Measurements from ENCODE around the gene FOXK2.
"Not testable (repeated sequence)": the region's sequence is repeated elsewhere in the genome, so short reads cannot be mapped to it uniquely, and the experiment has no call there.

Gene FOXK2

DNA sequence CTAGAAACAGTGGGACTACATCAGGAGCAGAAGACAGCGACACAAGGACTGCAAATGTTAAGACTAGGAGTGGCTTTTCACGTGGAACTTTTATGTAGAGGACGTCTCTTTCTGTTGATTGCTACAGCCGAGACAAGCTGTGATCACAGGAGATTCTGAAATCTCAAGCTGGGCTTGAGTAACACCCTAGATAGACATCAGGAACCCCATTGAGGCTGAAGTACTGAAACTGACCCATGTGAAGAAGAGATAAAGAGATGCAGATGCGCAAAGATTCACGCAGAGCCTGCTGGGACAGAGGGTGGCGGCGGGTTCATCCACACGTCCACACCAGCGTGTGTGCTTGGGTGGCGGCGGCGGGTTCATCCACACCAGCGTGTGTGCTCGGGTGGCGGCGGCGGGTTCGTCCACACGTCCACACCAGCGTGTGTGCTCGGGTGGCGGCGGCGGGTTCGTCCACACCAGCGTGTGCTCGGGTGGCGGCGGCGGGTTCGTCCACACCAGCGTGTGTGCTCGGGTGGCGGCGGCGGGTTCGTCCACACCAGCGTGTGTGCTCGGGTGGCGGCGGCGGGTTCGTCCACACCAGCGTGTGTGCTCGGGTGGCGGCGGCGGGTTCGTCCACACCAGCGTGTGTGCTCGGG is 56.2 kb downstream of the FOXK2 start:
- H3K27me3 ChIP-seq (ENCODE audit: control insufficient read depth, insufficient read depth, low read length); H3K9me3 ChIP-seq (ENCODE audit: control insufficient read depth, low read length); H3K9ac ChIP-seq (ENCODE audit: low read length); H3K4me3 ChIP-seq (ENCODE audit: low read length); H3K36me3 ChIP-seq (ENCODE audit: control insufficient read depth, insufficient read depth, low read length); H3K4me1 ChIP-seq (ENCODE audit: control insufficient read depth, insufficient read depth, low read length): not testable (repeated sequence)

DNA sequence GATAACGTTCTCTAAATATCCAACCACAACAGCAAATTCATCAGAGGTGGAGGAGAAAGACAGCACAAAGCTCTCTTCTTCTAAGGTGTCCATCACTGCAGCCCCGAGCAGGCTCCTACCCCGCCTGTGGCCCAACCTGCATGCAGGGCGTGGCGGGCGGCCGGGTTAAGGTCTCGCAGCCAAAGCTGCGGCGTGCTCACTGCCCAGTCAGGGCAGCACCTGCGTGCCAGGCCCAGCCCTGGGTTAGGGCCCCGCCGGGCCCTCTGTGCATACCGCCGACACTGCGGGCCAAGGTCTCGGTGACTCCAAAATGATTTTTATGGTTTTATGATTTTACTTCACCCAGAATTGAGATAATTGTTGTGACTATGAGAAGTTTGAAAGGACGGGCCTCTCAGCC is 57.8 kb downstream of the FOXK2 start:
- Histone ChIP-seq H3K27me3 (ENCODE audit: control insufficient read depth, insufficient read depth, low read length) (no peaks in the 10 kb centered on the region), H3K4me1 (ENCODE audit: control insufficient read depth, insufficient read depth, low read length) (no peaks in the 10 kb centered on the region), H3K9me3 (ENCODE audit: control insufficient read depth, low read length) (no peaks in the 10 kb centered on the region), H3K36me3 (ENCODE audit: control insufficient read depth, insufficient read depth, low read length) (peaks cover 9% of the 10 kb centered on the region), H3K9ac (ENCODE audit: low read length) (no peak overlapping the region), H3K4me3 (ENCODE audit: low read length) (no peak overlapping the region)

DNA sequence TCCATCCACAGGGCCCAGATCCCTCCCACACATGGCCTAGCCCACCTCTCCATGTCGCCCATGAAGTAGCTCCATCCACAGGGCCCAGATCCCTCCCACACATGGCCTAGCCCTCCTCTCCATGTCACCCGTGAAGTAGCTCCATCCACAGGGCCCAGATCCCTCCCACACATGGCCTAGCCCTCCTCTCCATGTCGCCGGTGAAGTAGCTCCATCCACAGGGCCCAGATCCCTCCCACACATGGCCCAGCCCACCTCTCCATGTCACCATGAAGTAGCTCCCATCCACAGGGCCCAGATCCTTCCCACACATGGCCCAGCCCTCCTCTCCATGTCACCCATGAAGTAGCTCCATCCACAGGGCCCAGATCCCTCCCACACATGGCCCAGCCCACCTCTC is 60.4 kb downstream of the FOXK2 start:
- not testable (repeated sequence) for H3K36me3 ChIP-seq (ENCODE audit: control insufficient read depth, insufficient read depth, low read length)

DNA sequence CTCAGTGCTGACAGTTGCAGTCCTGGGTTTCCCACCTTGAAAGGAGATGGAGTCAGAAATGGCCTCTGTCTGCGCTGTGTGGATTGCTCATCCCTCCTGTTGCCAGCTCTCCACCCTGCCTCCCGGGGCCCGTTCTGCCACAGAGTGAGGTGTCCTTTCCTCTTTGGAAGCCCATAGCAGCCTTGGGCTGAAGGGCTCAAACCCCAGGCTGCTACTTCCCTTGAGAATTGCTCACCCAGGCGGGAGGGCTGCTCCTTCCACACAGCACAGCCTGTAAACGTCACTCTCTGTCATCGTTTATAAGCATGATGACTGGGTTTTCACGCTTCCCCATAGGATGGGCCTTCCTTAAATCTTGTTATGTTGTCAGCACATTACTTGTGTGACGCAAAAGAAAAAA is 62.7 kb downstream of the FOXK2 start:
- Histone ChIP-seq H3K27me3 (ENCODE audit: control insufficient read depth, insufficient read depth, low read length) (no peaks in the 10 kb centered on the region), H3K4me1 (ENCODE audit: control insufficient read depth, insufficient read depth, low read length) (no peaks in the 10 kb centered on the region), H3K9me3 (ENCODE audit: control insufficient read depth, low read length) (no peaks in the 10 kb centered on the region), H3K4me3 (ENCODE audit: low read length) (no peak overlapping the region), H3K9ac (ENCODE audit: low read length) (no peak overlapping the region), H3K36me3 (ENCODE audit: control insufficient read depth, insufficient read depth, low read length) (peaks cover 9% of the 10 kb centered on the region)

More for the DNA sequence above, 60.4 kb downstream of the FOXK2 start:
- not testable (repeated sequence) for H3K9me3 ChIP-seq (ENCODE audit: control insufficient read depth, low read length); H3K9ac ChIP-seq (ENCODE audit: low read length); H3K4me1 ChIP-seq (ENCODE audit: control insufficient read depth, insufficient read depth, low read length); H3K4me3 ChIP-seq (ENCODE audit: low read length); H3K27me3 ChIP-seq (ENCODE audit: control insufficient read depth, insufficient read depth, low read length)

DNA sequence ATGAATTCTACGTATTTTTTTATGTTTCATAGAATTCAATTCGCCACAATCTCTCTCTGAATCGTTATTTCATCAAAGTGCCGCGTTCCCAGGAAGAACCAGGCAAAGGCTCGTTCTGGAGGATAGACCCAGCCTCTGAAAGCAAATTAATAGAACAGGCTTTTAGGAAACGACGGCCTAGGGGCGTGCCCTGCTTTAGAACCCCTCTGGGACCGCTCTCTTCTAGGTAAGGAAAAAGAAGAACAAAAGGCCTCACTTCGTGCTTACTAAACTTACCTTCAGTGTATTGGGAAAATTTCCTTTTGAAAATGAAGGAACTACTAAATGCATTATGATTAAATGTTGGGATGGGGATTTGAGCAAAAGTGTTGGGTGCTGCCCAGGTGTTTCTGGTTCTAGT is 63.2 kb downstream of the FOXK2 start:
- Histone ChIP-seq H3K4me1 (ENCODE audit: control insufficient read depth, insufficient read depth, low read length) (no peaks in the 10 kb centered on the region), H3K36me3 (ENCODE audit: control insufficient read depth, insufficient read depth, low read length) (peaks cover 9% of the 10 kb centered on the region), H3K9me3 (ENCODE audit: control insufficient read depth, low read length) (no peaks in the 10 kb centered on the region), H3K9ac (ENCODE audit: low read length) (no peak overlapping the region), H3K4me3 (ENCODE audit: low read length) (no peak overlapping the region), H3K27me3 (ENCODE audit: control insufficient read depth, insufficient read depth, low read length) (no peaks in the 10 kb centered on the region)

DNA sequence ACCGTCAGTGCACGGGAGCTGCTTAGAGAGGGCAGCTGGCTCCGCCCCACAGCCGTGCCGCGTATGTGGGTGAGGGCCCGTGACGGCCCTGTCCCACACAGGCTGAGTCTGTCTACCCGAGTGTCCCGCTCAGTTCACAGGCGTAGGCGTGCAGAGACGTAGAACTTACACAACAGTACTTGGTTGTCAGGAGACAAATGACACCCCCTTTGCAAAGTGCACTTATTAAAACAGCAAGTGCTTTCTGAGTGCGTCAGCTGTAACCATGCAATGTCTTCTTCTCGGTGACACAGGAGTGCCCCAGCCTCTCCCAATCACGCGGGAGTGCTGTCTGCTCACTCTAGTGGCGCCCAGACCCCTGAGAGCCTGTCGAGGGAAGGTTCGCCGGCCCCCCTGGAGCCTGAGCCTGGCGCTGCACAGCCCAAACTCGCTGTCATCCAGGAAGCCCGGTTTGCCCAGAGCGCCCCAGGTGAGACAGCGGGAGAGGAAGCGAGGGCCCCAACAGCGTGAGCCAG is 64.2 kb downstream of the FOXK2 start:
- Histone ChIP-seq H3K36me3 (ENCODE audit: control insufficient read depth, insufficient read depth, low read length) (peaks cover 9% of the 10 kb centered on the region), H3K4me3 (ENCODE audit: low read length) (no peak overlapping the region), H3K9ac (ENCODE audit: low read length) (no peak overlapping the region), H3K9me3 (ENCODE audit: control insufficient read depth, low read length) (no peaks in the 10 kb centered on the region), H3K27me3 (ENCODE audit: control insufficient read depth, insufficient read depth, low read length) (no peaks in the 10 kb centered on the region), H3K4me1 (ENCODE audit: control insufficient read depth, insufficient read depth, low read length) (no peaks in the 10 kb centered on the region)

DNA sequence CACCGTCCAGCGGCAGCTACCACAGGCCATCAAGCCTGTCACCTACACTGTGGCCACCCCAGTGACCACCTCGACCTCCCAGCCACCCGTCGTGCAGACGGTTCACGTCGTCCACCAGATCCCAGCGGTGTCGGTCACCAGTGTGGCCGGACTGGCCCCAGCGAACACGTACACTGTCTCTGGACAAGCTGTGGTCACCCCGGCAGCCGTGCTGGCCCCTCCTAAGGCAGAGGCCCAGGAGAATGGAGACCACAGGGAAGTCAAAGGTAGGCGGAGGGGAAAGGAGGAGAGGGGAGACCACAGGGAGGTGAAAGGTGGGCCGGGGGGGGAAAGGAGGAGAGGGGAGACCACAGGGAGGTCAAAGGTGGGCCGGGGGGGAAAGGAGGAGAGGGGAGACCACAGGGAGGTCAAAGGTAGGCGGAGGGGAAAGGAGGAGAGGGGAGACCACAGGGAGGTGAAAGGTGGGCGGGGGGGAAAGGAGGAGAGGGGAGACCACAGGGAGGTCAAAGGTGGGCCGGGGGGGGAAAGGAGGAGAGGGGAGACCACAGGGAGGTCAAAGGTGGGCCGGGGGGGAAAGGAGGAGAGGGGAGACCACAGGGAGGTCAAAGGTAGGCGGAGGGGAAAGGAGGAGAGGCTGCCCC is 66.5 kb downstream of the FOXK2 start:
- not testable (repeated sequence) for H3K9me3 ChIP-seq (ENCODE audit: control insufficient read depth, low read length); H3K27me3 ChIP-seq (ENCODE audit: control insufficient read depth, insufficient read depth, low read length); H3K9ac ChIP-seq (ENCODE audit: low read length); H3K4me3 ChIP-seq (ENCODE audit: low read length); H3K36me3 ChIP-seq (ENCODE audit: control insufficient read depth, insufficient read depth, low read length); H3K4me1 ChIP-seq (ENCODE audit: control insufficient read depth, insufficient read depth, low read length)

DNA sequence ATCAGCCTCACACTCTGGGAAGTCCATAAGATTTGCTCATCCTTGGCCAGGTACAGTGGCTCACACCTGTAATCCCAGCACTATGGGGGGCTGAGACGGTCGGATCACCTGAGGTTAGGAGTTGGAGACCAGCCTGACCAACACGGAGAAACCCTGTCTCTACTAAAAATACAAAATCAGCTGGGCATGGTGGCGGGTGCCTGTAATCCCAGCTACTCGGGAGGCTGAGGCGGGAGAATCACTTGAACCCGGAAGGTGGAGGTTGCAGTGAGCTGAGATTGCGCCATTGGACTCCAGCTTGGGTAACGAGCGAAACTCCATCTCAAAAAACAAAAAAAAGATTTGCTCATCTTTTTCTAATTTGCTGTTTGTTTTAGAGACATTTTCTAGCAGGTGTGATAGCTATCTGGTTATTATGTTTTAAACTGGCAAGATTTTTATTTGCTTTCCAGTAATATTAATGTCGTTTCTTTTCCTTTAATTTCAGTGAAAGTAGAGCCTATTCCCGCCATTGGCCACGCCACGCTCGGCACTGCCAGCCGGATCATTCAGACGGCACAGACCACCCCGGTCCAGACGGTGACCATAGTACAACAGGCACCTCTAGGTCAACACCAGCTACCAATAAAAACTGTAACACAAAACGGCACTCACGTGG is 67.2 kb downstream of the FOXK2 start:
- Histone ChIP-seq H3K9ac (ENCODE audit: low read length) (no peak overlapping the region), H3K36me3 (ENCODE audit: control insufficient read depth, insufficient read depth, low read length) (peaks cover 9% of the 10 kb centered on the region), H3K27me3 (ENCODE audit: control insufficient read depth, insufficient read depth, low read length) (no peaks in the 10 kb centered on the region), H3K4me1 (ENCODE audit: control insufficient read depth, insufficient read depth, low read length) (no peaks in the 10 kb centered on the region), H3K9me3 (ENCODE audit: control insufficient read depth, low read length) (no peaks in the 10 kb centered on the region), H3K4me3 (ENCODE audit: low read length) (no peak overlapping the region)

DNA sequence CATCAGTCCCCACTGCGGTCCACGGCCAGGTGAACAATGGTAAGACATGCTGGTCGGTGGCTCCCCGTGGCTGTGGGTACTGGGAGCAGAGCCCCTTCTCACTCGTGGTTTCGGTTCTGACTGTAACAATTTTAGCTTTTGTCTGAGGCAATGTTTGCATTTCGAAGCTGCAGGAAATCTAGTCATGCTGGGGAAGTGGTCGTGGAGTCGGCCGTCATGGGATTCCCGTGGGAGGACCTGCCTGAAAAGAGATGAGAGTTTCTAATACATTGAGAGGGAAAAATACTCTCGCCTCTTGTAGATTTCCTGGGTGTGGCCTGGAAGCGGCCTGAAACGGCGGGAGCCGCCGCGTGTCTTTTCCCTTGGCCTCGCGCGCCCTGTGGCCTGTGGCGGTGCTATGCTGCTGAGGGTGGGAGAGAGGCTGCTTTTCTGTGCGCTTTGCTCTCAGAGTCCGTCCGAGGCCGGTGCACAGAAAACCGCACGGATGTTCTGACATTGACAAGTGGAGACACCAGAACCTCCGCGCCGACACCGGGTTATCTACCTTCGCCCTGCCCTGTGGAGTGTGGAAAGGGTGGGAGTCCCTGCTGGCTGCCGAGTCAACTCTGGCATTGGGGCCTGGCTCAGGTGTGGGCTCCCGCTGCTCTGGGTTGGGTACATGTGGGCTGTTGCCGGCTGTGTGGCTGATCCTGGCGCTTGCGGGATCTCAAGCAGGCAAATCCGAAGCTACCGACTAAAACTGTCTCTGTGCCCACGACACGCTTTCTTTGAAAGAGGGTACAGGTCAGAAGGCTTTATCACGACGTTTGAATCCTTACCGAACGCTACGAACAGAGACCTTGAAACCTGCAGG is 67.9 kb downstream of the FOXK2 start:
- peaks cover 7% of the 10 kb centered on the region for H3K4me1 ChIP-seq (ENCODE audit: control insufficient read depth, insufficient read depth, low read length)
- H3K27me3 ChIP-seq (ENCODE audit: control insufficient read depth, insufficient read depth, low read length), result no peaks in the 10 kb centered on the region
- H3K9me3 ChIP-seq (ENCODE audit: control insufficient read depth, low read length), result no peaks in the 10 kb centered on the region
- no peak overlapping the region for H3K4me3 ChIP-seq (ENCODE audit: low read length)
- H3K9ac ChIP-seq (ENCODE audit: low read length), result no peak overlapping the region
- H3K36me3 ChIP-seq (ENCODE audit: control insufficient read depth, insufficient read depth, low read length), result peaks cover 5% of the 10 kb centered on the region

DNA sequence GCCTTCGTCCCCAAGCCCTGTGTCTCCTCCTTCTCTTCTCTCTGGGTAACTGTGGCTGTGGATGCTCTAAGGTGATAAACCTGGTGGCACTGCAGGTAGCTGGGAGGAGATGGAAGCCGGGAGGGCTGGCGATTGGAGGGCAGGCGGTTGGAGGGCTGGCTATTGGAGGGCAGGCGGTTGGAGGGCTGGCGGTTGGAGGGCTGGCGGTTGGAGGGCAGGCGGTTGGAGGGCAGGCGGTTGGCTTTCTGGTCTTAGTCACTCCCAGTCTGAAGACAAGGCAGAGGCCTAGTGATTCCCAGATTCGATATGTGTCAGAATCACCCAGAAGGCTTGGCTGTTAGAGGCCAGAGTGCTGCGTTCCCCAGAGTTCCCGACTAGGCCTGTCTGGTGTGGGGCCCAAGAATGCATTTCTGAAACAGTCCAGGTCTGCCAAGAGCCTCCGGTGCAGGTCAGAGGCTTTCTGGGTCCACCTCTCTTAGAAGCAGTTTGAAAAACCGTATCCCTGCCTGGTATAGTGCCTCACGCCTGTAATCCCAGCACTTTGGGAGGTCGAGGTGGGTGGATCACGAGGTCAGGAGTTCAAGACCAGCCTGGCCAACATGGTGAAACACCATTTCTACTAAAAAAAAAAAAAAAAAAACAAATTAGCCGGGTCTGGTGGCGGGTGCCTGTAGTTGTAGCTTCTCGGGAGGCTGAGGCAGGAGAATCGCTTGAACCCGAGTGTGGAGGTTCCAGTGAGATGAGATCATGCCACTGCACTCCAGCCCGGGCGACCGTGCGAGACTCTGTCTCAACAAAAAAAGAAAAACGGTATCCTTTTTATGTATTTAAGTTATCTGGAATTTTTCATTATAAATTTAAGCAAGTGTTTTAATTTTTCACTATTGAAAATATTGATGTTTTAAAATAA is 69.0 kb downstream of the FOXK2 start:
- Histone ChIP-seq H3K9me3 (ENCODE audit: control insufficient read depth, low read length) (no peaks in the 10 kb centered on the region), H3K4me1 (ENCODE audit: control insufficient read depth, insufficient read depth, low read length) (peaks cover 16% of the 10 kb centered on the region), H3K4me3 (ENCODE audit: low read length) (no peak overlapping the region), H3K9ac (ENCODE audit: low read length) (no peak overlapping the region), H3K36me3 (ENCODE audit: control insufficient read depth, insufficient read depth, low read length) (peaks cover 4% of the 10 kb centered on the region), H3K27me3 (ENCODE audit: control insufficient read depth, insufficient read depth, low read length) (no peaks in the 10 kb centered on the region)

DNA sequence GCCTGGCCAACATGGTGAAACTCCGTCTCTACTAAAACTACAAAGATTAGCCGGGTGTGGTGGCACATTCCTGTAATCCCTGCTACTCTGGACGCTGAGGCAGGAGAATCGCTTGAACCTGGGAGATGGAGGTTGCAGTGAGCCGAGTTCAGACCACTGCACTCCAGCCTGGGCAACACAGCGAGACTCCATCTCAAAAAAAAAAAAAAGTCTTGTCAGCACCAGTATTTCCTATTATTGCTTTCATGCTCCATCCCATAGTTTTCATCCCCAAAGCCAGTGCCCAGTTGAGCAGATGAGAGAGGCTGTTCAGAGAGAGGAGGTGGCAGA is 70.3 kb downstream of the FOXK2 start:
- Histone ChIP-seq H3K27me3 (ENCODE audit: control insufficient read depth, insufficient read depth, low read length) (no peaks in the 10 kb centered on the region), H3K36me3 (ENCODE audit: control insufficient read depth, insufficient read depth, low read length) (peaks cover 3% of the 10 kb centered on the region), H3K9me3 (ENCODE audit: control insufficient read depth, low read length) (no peaks in the 10 kb centered on the region), H3K4me1 (ENCODE audit: control insufficient read depth, insufficient read depth, low read length) (peaks cover 23% of the 10 kb centered on the region), H3K4me3 (ENCODE audit: low read length) (no peak overlapping the region), H3K9ac (ENCODE audit: low read length) (no peak overlapping the region)

Data from mucosa of stomach (tissue), 1 donor.